HG03378 (cell line): ENCODE measurements around the gene CSF3.
"Not testable (repeated sequence)": the region's sequence is repeated elsewhere in the genome, so short reads cannot be mapped to it uniquely, and the experiment has no call there.

Experiments used
- ATAC-seq: cut with Tn5 transposase; IDR thresholded peaks from one replicate; pipeline ENCODE4 v1.9.1; 2021; ENCODE audit warnings: mild to moderate bottlenecking, moderate library complexity; ENCODE audit not compliant: unreplicated experiment

CSF3 gene

DNA sequence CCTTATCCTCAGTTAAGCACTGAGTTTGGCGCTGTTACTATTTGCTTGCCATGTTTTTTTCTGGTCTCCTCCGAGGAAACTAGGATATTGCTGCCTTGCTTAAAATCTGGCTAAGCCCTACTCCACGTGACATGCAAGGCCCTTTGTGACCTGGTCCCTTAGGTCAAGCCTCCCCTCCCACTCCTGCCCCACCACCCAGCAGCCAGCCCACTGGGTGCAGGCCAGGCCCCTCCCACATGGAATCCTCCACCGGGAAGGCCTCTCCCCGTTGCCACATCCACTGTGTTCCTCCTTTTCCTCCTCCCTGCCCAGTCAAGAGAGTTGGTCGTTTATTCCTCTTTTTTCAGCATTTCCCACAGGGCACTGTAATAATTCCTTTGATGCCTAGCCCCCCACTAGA lies 18.4 kb upstream of the CSF3 start:
- ATAC-seq = no peak

- no peak for ATAC-seq
These were observed 17.7 kb upstream of the CSF3 start for GRCh38 chr17:39997543-39997942.

GRCh38 chr17:39999067-39999466 lies 16.2 kb upstream of the CSF3 start:
- no peak for ATAC-seq

DNA sequence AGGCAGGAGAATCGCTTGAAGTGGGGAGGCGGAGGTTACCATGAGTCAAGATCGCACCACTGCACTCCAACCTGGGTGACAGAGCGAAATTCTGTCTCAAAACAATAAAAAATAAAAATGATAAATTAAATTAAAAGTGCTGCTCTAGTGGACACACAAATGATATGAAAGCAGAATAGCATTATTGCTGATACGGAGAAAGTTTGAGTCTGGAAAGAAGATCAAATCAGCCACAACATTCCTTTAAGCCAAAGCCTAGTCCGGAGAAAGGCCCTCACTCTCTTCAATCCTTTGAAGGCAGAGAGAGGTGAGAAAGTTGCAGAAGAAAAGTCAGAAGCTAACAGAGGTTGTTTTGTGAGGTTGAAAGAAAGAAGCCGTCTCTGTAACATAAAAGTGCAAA lies 15.1 kb upstream of the CSF3 start:
- ATAC-seq = no peak

- not testable (repeated sequence) for ATAC-seq
These were observed 13.9 kb upstream of the CSF3 start for GRCh38 chr17:40001335-40001734.

DNA sequence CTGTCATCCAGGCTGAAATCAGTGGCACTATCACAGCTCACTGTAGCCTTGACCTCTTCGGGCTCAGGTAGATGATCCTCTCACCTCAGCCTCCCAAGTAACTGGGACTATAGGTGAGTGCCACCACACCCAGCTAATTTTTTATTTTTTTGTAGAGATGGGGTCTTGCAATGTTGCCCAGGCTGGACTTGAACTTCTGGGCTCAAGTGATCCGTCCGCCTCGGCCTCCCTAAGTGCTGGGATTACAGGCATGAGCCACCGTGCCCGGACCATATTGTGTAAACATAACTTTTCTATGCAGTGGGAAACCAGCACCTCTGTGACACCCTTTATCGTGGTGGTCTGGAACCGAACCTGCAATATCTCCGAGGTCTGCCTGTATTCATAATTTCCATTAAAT lies 11.2 kb upstream of the CSF3 start:
- ATAC-seq = no peak

DNA sequence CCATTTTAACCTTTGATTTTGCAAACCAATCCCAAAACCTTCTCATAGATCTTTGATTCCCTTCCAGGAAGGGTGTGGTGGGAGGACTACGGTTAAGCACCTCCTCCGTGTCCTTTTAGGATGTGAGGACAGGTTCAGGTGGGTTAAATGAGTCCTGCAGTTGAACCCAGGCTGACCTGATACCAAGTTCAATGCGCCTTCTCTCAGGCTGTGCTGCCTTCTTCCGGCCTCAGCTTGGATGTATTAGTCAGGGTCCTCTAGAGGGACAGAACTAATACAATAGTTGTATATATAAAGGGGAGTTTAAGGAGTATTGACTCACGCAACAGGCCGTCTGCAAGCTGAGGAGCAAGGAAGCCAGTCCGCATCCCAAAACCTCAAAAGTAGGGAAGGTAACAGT lies 10.5 kb upstream of the CSF3 start:
- ATAC-seq = no peak

- no peak for ATAC-seq
These were observed 9.7 kb upstream of the CSF3 start for GRCh38 chr17:40005520-40005919.

- not testable (repeated sequence) for ATAC-seq
These were observed 4.2 kb upstream of the CSF3 start for GRCh38 chr17:40010946-40011500.

DNA sequence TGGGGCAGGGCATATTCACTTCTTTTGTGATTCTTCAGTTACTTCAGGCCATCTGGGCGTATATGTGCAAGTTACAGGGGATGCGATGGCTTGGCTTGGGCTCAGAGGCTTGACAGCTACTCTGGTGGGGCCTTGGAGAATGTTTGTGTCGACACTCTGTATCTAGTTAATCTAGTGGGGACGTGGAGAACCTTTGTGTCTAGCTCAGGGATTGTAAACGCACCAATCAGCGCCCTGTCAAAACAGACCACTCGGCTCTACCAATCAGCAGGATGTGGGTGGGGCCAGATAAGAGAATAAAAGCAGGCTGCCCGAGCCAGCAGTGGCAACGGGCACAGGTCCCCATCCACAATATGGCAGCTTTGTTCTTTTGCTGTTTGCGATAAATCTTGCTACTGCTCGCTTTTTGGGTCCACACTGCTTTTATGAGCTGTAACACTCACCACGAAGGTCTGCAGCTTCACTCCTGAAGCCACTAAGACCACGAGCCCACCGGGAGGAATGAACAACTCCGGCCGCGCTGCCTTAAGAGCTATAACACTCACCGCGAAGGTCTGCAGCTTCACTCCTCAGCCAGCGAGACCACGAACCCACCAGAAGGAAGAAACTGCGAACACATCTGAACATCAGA lies 3.1 kb upstream of the CSF3 start:
- ATAC-seq = not testable (repeated sequence)

DNA sequence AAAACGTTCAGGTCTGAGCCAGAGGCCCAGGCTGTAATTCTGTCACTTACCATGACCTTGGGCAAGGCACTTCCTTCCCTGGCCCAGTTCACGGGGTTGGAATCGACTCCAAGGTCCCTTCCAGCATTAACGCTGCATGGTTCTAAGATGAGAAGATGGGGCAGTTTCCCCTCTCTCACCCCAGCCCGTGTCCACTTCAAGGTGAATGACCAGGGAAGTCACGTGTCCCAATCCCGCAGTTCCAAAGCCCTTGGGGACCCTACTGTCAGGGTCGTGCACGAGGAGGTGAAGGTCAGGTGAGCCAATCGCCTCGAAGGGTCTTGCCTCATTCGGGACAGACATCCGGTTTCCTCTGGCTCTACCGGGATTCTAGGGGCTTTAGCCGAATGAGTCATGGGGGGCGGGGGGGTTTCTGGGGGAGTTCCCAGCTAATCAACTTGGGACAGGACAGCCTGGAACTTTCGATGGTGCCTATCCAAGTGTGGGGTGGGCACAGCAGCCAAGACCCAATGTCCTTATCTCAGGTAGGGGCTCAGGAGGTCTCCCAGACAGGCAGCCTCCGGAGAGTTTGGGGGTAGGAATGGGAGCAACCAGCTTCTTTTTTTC lies 762 bp upstream of the CSF3 start:
- no peak for ATAC-seq

- no peak for ATAC-seq
These were observed 1.1 kb downstream of the CSF3 start for GRCh38 chr17:40015998-40016985.

DNA sequence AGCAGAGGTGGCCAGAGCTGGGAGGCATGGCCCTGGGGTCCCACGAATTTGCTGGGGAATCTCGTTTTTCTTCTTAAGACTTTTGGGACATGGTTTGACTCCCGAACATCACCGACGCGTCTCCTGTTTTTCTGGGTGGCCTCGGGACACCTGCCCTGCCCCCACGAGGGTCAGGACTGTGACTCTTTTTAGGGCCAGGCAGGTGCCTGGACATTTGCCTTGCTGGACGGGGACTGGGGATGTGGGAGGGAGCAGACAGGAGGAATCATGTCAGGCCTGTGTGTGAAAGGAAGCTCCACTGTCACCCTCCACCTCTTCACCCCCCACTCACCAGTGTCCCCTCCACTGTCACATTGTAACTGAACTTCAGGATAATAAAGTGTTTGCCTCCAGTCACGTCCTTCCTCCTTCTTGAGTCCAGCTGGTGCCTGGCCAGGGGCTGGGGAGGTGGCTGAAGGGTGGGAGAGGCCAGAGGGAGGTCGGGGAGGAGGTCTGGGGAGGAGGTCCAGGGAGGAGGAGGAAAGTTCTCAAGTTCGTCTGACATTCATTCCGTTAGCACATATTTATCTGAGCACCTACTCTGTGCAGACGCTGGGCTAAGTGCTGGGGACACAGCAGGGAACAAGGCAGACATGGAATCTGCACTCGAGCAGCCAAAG lies 2.3 kb downstream of the CSF3 start:
- ATAC-seq = no peak

- no peak for ATAC-seq
These were observed 3.2 kb downstream of the CSF3 start for GRCh38 chr17:40018211-40019121.

- no peak for ATAC-seq
These were observed 4.1 kb downstream of the CSF3 start for GRCh38 chr17:40019140-40019991.

- ATAC-seq = no peak
These were observed 4.9 kb downstream of the CSF3 start for GRCh38 chr17:40020146-40020545.

- no peak for ATAC-seq
These were observed 6.3 kb downstream of the CSF3 start for GRCh38 chr17:40021451-40021971.

GRCh38 chr17:40022497-40022896 lies 7.3 kb downstream of the CSF3 start:
- ATAC-seq = no peak
